ENCODE measurements around the gene PPP6C.

DNA sequence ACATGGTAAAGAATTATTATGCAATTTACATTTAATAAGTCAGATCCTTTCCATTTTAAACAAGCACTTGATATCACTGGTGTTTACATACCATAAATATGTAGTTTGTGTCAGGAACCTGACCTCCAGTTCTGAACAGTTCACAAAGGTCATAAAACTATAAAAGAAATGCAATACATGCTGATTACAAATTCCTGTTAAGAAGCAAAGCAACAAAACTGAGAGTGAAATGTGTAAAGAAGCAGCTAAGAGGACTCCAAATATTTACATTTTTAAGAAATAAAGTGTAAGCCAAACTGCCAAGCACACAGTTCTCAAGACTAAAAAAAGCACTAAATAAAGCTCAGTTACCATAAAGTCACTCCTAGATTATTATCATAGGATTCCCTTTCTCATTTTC, 28.9 kb downstream of the PPP6C start:
- TF ChIP-seq, protein P1, sequence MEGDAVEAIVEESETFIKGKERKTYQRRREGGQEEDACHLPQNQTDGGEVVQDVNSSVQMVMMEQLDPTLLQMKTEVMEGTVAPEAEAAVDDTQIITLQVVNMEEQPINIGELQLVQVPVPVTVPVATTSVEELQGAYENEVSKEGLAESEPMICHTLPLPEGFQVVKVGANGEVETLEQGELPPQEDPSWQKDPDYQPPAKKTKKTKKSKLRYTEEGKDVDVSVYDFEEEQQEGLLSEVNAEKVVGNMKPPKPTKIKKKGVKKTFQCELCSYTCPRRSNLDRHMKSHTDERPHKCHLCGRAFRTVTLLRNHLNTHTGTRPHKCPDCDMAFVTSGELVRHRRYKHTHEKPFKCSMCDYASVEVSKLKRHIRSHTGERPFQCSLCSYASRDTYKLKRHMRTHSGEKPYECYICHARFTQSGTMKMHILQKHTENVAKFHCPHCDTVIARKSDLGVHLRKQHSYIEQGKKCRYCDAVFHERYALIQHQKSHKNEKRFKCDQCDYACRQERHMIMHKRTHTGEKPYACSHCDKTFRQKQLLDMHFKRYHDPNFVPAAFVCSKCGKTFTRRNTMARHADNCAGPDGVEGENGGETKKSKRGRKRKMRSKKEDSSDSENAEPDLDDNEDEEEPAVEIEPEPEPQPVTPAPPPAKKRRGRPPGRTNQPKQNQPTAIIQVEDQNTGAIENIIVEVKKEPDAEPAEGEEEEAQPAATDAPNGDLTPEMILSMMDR (conservative IDR thresholded peaks at IDR 0.05 in 1 of 2, IDR thresholded peaks at IDR 0.05 in 1 of 2; ENCODE audit: low read depth in 1 of 2, low read length in 2 of 2), result no peak
- TF ChIP-seq EZH2 (IDR thresholded peaks at IDR 0.05; ENCODE audit: low read length, missing control alignments), result no peak
